Cardiac muscle cell (in vitro differentiated cells and primary cell): ENCODE results near the gene TMEM213. TPM values are rescaled to one million over a fixed set of nuclear protein-coding genes. Genes with fewer than 3 reads are reported as not detected.

Source experiments
- DNase-seq, 2 donors: peaks; one replicate each; pipeline versions ENCODE4 v3.0.0 to v3.0.0-alpha.2; 2010 to 2017; ENCODE audit warnings: low read depth in 1 of 2, low spot score in 1 of 2
- H3K27ac ChIP-seq: fragments of 200-600 bp; sonication (generic); 2 replicates; pipeline ENCODE4 v1.5.1; 2016
- H3K27me3 ChIP-seq: fragments of 200-600 bp; sonication (generic); 2 replicates; pipeline ENCODE4 v1.6.0; 2016; ENCODE audit warnings: control low read depth
- H3K36me3 ChIP-seq: fragments of 200-600 bp; sonication (generic); 2 replicates; pipeline ENCODE4 v1.5.1; 2016; ENCODE audit warnings: control low read depth
- H3K4me1 ChIP-seq: fragments of 200-600 bp; sonication (generic); 2 replicates; pipeline ENCODE4 v1.8.1; 2017; ENCODE audit warnings: low read depth, mild to moderate bottlenecking, mixed run types
- H3K4me3 ChIP-seq: fragments of 200-600 bp; sonication (generic); 2 replicates; pipeline ENCODE4 v1.5.1; 2016; ENCODE audit warnings: mild to moderate bottlenecking
- H3K9me3 ChIP-seq: fragments of 200-600 bp; sonication (generic); 2 replicates; pipeline ENCODE4 v1.5.1; 2017; ENCODE audit warnings: low read depth, mild to moderate bottlenecking, control low read depth
- CTCF ChIP-seq: IDR thresholded peaks from 2 replicates; pipeline ENCODE4 v1.5.1; 2012; ENCODE audit warnings: low read depth, mild to moderate bottlenecking, low read length
- polyA plus RNA-seq: library from polyadenylated mRNA; unstranded; fragments of >200 nt; fragmentation: Nextera tagmentation; extraction: Ambion mirVana; gene quantifications from 2 replicates; pipeline ENCODE4 v1.2.1, GENCODE V29; 2016
- total RNA-seq: library from RNA; depleted of rRNA; stranded (reverse); fragments of >200 nt; gene quantifications from 2 replicates; pipeline ENCODE4 v1.2.3, GENCODE V29; 2016

TMEM213 gene
- total and polyA plus RNA-seq, 2 experiments from 2014 or later = not detected

GRCh38 chr7:138756591-138757242 lies 41.1 kb upstream of the TMEM213 start:
- no peak overlapping the region for H3K27ac ChIP-seq
- TF ChIP-seq CTCF = no peak
- H3K4me1 ChIP-seq = peaks cover 13% of the 10 kb centered on the region
- no peaks in the 10 kb centered on the region for H3K9me3 ChIP-seq
- no peaks in the 10 kb centered on the region for H3K36me3 ChIP-seq
- H3K27me3 ChIP-seq = no peaks in the 10 kb centered on the region
- no peak overlapping the region for H3K4me3 ChIP-seq
- DNase-seq = no peak

DNA sequence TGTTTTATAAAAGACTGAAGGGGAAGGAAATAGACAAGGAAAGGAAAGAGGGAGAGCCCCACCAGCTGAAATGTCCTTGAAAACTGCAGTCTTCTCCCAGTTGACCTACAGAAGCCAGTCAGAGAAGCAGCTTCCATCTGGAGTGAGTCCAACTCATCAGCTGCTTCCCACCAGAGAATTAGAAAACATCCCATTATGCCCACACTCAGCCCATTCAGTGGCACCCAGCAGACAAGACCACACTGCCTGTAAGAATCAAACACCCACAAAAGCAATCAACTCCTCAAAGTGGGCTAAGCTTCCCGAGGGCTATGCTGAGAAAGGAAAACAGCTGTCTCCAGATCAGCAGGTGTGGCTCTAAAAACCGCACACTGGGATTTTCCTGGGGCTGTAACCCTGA lies 29.6 kb upstream of the TMEM213 start:
- Histone ChIP-seq H3K36me3 (no peaks in the 10 kb centered on the region), H3K4me3 (no peak overlapping the region), H3K27ac (no peak overlapping the region), H3K9me3 (no peaks in the 10 kb centered on the region), H3K4me1 (no peaks in the 10 kb centered on the region), H3K27me3 (no peaks in the 10 kb centered on the region)
- DNase-seq = no peak
- TF ChIP-seq CTCF = no peak

DNA sequence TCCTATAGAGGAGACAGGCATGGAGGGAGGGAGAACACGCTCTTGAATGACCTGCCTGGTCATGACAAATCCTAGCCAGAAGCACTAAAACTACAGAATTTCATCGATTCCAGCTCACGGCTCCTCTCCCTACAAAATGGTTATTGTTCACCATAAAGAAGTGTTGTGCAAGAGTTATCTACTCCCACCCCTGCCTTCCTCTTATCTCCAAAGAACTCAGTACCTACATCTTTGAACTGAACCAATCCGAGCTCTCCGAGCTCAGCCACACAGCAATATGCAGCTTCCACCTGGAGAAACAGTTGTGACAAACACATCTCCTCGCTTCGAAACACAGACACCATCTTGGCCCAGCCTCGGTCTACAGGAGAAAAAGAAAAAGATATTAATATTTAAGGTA lies 26.9 kb upstream of the TMEM213 start:
- Histone ChIP-seq H3K4me3 (no peak overlapping the region), H3K4me1 (no peaks in the 10 kb centered on the region), H3K27ac (no peak overlapping the region), H3K36me3 (no peaks in the 10 kb centered on the region), H3K9me3 (no peaks in the 10 kb centered on the region), H3K27me3 (no peaks in the 10 kb centered on the region)
- DNase-seq = no peak
- no peak for TF ChIP-seq CTCF

GRCh38 chr7:138773176-138773575 lies 24.6 kb upstream of the TMEM213 start:
- DNase-seq = no peak
- H3K4me3 ChIP-seq = no peak overlapping the region
- H3K4me1 ChIP-seq = no peaks in the 10 kb centered on the region
- no peaks in the 10 kb centered on the region for H3K9me3 ChIP-seq
- H3K36me3 ChIP-seq = no peaks in the 10 kb centered on the region
- H3K27me3 ChIP-seq = no peaks in the 10 kb centered on the region
- H3K27ac ChIP-seq = no peak overlapping the region
- no peak for TF ChIP-seq CTCF

- H3K4me1 ChIP-seq = no peaks in the 10 kb centered on the region
- no peak overlapping the region for H3K4me3 ChIP-seq
- no peak for TF ChIP-seq CTCF
- no peaks in the 10 kb centered on the region for H3K9me3 ChIP-seq
- DNase-seq = no peak
- H3K27ac ChIP-seq = no peak overlapping the region
- H3K27me3 ChIP-seq = no peaks in the 10 kb centered on the region
- H3K36me3 ChIP-seq = no peaks in the 10 kb centered on the region
Observed at GRCh38 chr7:138773817-138774216, 24.0 kb upstream of the TMEM213 start.
